ENCODE results near the gene CST9.

GRCh38 chr20:23586735-23587525 is 18.8 kb downstream of the CST9 start:
- TF ChIP-seq POLR2A (IDR thresholded peaks at IDR 0.05; ENCODE audit: borderline replicate concordance, extremely low read depth, insufficient read depth, insufficient read length) = no peak
- TF ChIP-seq SRF (IDR thresholded peaks at IDR 0.05; ENCODE audit: low read depth) = no peak
- TF ChIP-seq CTCF (IDR thresholded peaks at IDR 0.05 in 2 of 3, conservative IDR thresholded peaks at IDR 0.05 in 1 of 3; ENCODE audit: borderline replicate concordance in 1 of 3, insufficient read depth in 1 of 3, low read depth in 2 of 3, low read length in 2 of 3) = no peak
- TF ChIP-seq ELF1 (IDR thresholded peaks at IDR 0.05; ENCODE audit: borderline replicate concordance, low read depth) = no peak
- no peak for TF ChIP-seq EZH2phosphoT487 (IDR thresholded peaks at IDR 0.05; ENCODE audit: borderline replicate concordance)
- TF ChIP-seq CBX3 (IDR thresholded peaks at IDR 0.05; ENCODE audit: low read depth) = no peak
- TF ChIP-seq EGR1 (IDR thresholded peaks at IDR 0.05; ENCODE audit: low read depth) = no peak
- TF ChIP-seq EZH2 (IDR thresholded peaks at IDR 0.05) = no peak
- no peak for TF ChIP-seq YY1 (IDR thresholded peaks at IDR 0.05; ENCODE audit: extremely low read depth, insufficient replicate concordance, low read depth, low read length)

Measured in HCT116 (cell line).